GM12878 (cell line): ENCODE measurements around the gene ZNF431. TPM values are rescaled to one million over a fixed set of nuclear protein-coding genes. Genes with fewer than 3 reads are reported as not detected.
A peak's percentile ranks its signal among the peaks of the same experiment; 100 is the strongest.

Experiments
- BCL3 ChIP-seq: IDR thresholded peaks from 2 replicates; pipeline ENCODE4 v1.6.1; 2011; ENCODE audit warnings: borderline replicate concordance, low read depth, mild to moderate bottlenecking, moderate library complexity, low read length; ENCODE audit not compliant: insufficient read depth, poor library complexity, severe bottlenecking
- CEBPB ChIP-seq, 2 experiments: fragments of 150-350 bp in 1 of 2; IDR thresholded peaks; 2 replicates each; pipeline ENCODE4 v1.6.1; 2012 to 2014; ENCODE audit warnings: low read depth in 2 of 2, low read length in 2 of 2, borderline replicate concordance in 1 of 2, inconsistent platforms in 1 of 2
- CEBPZ ChIP-seq: fragments of 150-350 bp; IDR thresholded peaks from 2 replicates; pipeline ENCODE4 v1.6.1; 2016; ENCODE audit warnings: low read depth, low read length
- FOXK2 ChIP-seq: fragments of 450-650 bp; IDR thresholded peaks from 2 replicates; pipeline ENCODE4 v1.6.1; 2017; ENCODE audit warnings: mild to moderate bottlenecking, moderate library complexity
- JUND ChIP-seq: IDR thresholded peaks from 2 replicates; pipeline ENCODE4 v1.6.1; 2012; ENCODE audit warnings: low read depth, mild to moderate bottlenecking, low read length, improper control_type of control experiment, moderate library complexity
- LARP7 ChIP-seq: fragments of 450-650 bp; IDR thresholded peaks from 2 replicates; pipeline ENCODE4 v1.6.1; 2017; ENCODE audit warnings: mild to moderate bottlenecking
- MAX ChIP-seq: IDR thresholded peaks from 2 replicates; pipeline ENCODE4 v1.6.1; 2012; ENCODE audit warnings: low read depth, low read length, improper control_type of control experiment
- MYB ChIP-seq: fragments of 150-350 bp; IDR thresholded peaks from 2 replicates; pipeline ENCODE4 v1.6.1; 2014; ENCODE audit warnings: mild to moderate bottlenecking, low read depth, low read length, borderline replicate concordance
- NBN ChIP-seq: fragments of 450-650 bp; IDR thresholded peaks from 2 replicates; pipeline ENCODE4 v1.6.1; 2016
- POLR2A ChIP-seq: IDR thresholded peaks from 2 replicates; pipeline ENCODE4 v1.6.1; 2011; ENCODE audit warnings: low read depth, mild to moderate bottlenecking, low read length
- POLR2AphosphoS2 ChIP-seq: IDR thresholded peaks from 2 replicates; pipeline ENCODE4 v1.6.1; 2011; ENCODE audit warnings: low read depth, mild to moderate bottlenecking, low read length, improper control_type of control experiment, moderate library complexity
- PRDM15 ChIP-seq: fragments of 450-650 bp; formaldehyde crosslinking; IDR thresholded peaks from 2 replicates; pipeline ENCODE4 v1.4.0; 2020; ENCODE audit warnings: mild to moderate bottlenecking, moderate library complexity
- RCOR1 ChIP-seq: conservative IDR thresholded peaks from 2 replicates; pipeline ENCODE4 v1.6.1; 2012; ENCODE audit warnings: low read depth, low read length, improper control_type of control experiment
- RUNX3 ChIP-seq: IDR thresholded peaks from 2 replicates; pipeline ENCODE4 v1.6.1; 2012; ENCODE audit warnings: low read length, inconsistent platforms
- TCF12 ChIP-seq: IDR thresholded peaks from 2 replicates; pipeline ENCODE4 v1.6.1; 2011; ENCODE audit warnings: low read depth, mild to moderate bottlenecking, low read length
- USF2 ChIP-seq: IDR thresholded peaks from 2 replicates; pipeline ENCODE4 v1.6.1; 2011; ENCODE audit warnings: low read depth, low read length, improper control_type of control experiment, borderline replicate concordance
- polyA plus RNA-seq, 11 experiments: library from polyadenylated mRNA; depleted of rRNA in 4 of 11; unstranded in 6 of 11; stranded (reverse) in 5 of 11; fragments of >200 nt; fragmentation: Nextera tagmentation in 4 of 11; fragmentation: Illumina TruSeq in 1 of 11; extraction: Ambion mirVana in 4 of 11; extraction: Trizol in 1 of 11; gene quantifications; 1 replicate in 1 of 11; 2 replicates in 10 of 11; pipeline versions ENCODE4 v1.2.1 to v1.2.3, GENCODE V29; 2011 to 2016; ENCODE audit warnings: inconsistent platforms in 2 of 11, missing spikeins in 2 of 11, low read depth in 1 of 11
- total RNA-seq, 4 experiments: library from RNA; depleted of rRNA in 3 of 4; stranded (reverse); fragments of >200 nt in 3 of 4; fragmentation: Illumina TruSeq in 1 of 4; extraction: Trizol in 1 of 4; gene quantifications; 2 replicates each; pipeline versions ENCODE4 v1.2.1 to v1.2.3, GENCODE V29; 2013 to 2021

ZNF431 gene
- total and polyA plus RNA-seq, 10 of the 15 experiments (the other 5 are each of a cell fraction or from before 2014, with no cell fraction given): 2.5 to 18.7 (median 10.0) TPM

GRCh38 chr19:21141787-21142464 lies at the start of gene ZNF431 (continued):
- TF ChIP-seq POLR2AphosphoS2 (no peak), CEBPZ (peak; percentile 45), POLR2A (peak; percentile 95), TCF12 (0 out of 2 replicates have a peak, but pooled peaks have one; percentile 14), MYB (no peak), JUND (no peak), FOXK2 (no peak), USF2 (no peak), LARP7 (no peak), MAX (no peak), BCL3 (no peak), PRDM15 (no peak), NBN (0 out of 2 replicates have a peak, but pooled peaks have one; percentile 47), CEBPB (IDR thresholded peaks at IDR 0.05; ENCODE audit: borderline replicate concordance in 1 of 2, low read depth in 2 of 2, low read length in 2 of 2) (no peak), RCOR1 (no peak), RUNX3 (peak; percentile 58; the same call in 1 of the 2 replicates)
